Ovary (tissue), 3 donors: Measurements from ENCODE around the gene A4GALT.

Experiments used
- POLR2A ChIP-seq: fragments of 450-650 bp; IDR thresholded peaks from one replicate; pipeline ENCODE4 v1.6.1; 2017; ENCODE audit warnings: antibody characterized with exemption, mild to moderate bottlenecking, moderate library complexity
- TF ChIP-seq, protein P1 (sequence below), 3 donors: fragments of 450-650 bp in 2 of 3; fragments of 200-600 bp in 1 of 3; IDR thresholded peaks; one replicate each; pipeline versions ENCODE4 v1.5.1 to v1.8.0; 2016 to 2022; ENCODE audit warnings: antibody characterized with exemption in 3 of 3, mild to moderate bottlenecking in 1 of 3
- donor health status: DM: no; HTN: no; CAD: no.

- TF ChIP-seq, protein P1, sequence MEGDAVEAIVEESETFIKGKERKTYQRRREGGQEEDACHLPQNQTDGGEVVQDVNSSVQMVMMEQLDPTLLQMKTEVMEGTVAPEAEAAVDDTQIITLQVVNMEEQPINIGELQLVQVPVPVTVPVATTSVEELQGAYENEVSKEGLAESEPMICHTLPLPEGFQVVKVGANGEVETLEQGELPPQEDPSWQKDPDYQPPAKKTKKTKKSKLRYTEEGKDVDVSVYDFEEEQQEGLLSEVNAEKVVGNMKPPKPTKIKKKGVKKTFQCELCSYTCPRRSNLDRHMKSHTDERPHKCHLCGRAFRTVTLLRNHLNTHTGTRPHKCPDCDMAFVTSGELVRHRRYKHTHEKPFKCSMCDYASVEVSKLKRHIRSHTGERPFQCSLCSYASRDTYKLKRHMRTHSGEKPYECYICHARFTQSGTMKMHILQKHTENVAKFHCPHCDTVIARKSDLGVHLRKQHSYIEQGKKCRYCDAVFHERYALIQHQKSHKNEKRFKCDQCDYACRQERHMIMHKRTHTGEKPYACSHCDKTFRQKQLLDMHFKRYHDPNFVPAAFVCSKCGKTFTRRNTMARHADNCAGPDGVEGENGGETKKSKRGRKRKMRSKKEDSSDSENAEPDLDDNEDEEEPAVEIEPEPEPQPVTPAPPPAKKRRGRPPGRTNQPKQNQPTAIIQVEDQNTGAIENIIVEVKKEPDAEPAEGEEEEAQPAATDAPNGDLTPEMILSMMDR (IDR thresholded peaks at IDR 0.05), result no peak
- TF ChIP-seq POLR2A, result no peak
These were observed 66.7 kb downstream of the A4GALT start for GRCh38 chr22:42653999-42654398.
